NT2/D1 (cell line): Measurements from ENCODE around the gene NME5.

Experiments used
- DNase-seq: peaks from one replicate; pipeline ENCODE4 v3.0.0-alpha.2; 2011; ENCODE audit warnings: low read depth, low spot score
- H3K27me3 ChIP-seq: 2 replicates; pipeline ENCODE4 v1.6.0; 2011; ENCODE audit warnings: mild to moderate bottlenecking; ENCODE audit not compliant: insufficient read length, insufficient read depth
- H3K36me3 ChIP-seq: 2 replicates; pipeline ENCODE4 v1.6.1; 2011; ENCODE audit warnings: mild to moderate bottlenecking, low read length, mixed read lengths; ENCODE audit not compliant: insufficient read depth, insufficient read length
- H3K4me1 ChIP-seq: 2 replicates; pipeline ENCODE4 v1.5.1; 2011; ENCODE audit not compliant: insufficient read depth, insufficient read length
- H3K4me3 ChIP-seq: 2 replicates; pipeline ENCODE4 v1.5.1; 2011; ENCODE audit warnings: low read depth; ENCODE audit not compliant: insufficient read length
- H3K9ac ChIP-seq: 2 replicates; pipeline ENCODE4 v1.6.0; 2011; ENCODE audit warnings: low read depth; ENCODE audit not compliant: insufficient read length
- H3K9me3 ChIP-seq: 2 replicates; pipeline ENCODE4 v1.5.1; 2011; ENCODE audit warnings: mild to moderate bottlenecking, low read length; ENCODE audit not compliant: insufficient read depth
- SUZ12 ChIP-seq: IDR thresholded peaks from 2 replicates; pipeline ENCODE4 v1.6.1; 2011; ENCODE audit not compliant: insufficient read length, insufficient read depth; ENCODE audit errors: extremely low read depth
- YY1 ChIP-seq: IDR thresholded peaks from 2 replicates; pipeline ENCODE4 v1.6.1; 2011; ENCODE audit not compliant: insufficient read length, insufficient read depth
- ZNF274 ChIP-seq: IDR thresholded peaks from 2 replicates; pipeline ENCODE4 v1.6.1; 2011; ENCODE audit warnings: mild to moderate bottlenecking, low read depth, low read length

The NME5 gene

GRCh38 chr5:138132543-138132942, 6.7 kb downstream of the NME5 start:
- no peak overlapping the region for H3K9ac ChIP-seq
- H3K36me3 ChIP-seq: no peaks in the 10 kb centered on the region
- H3K9me3 ChIP-seq: no peaks in the 10 kb centered on the region
- no peaks in the 10 kb centered on the region for H3K4me1 ChIP-seq
- DNase-seq: no peak
- no peaks in the 10 kb centered on the region for H3K27me3 ChIP-seq
- H3K4me3 ChIP-seq: no peak overlapping the region
- no peak for TF ChIP-seq SUZ12
- no peak for TF ChIP-seq ZNF274
- no peak for TF ChIP-seq YY1

GRCh38 chr5:138129347-138129746, 9.9 kb downstream of the NME5 start:
- Histone ChIP-seq H3K27me3 (no peaks in the 10 kb centered on the region), H3K9me3 (no peaks in the 10 kb centered on the region), H3K4me1 (no peaks in the 10 kb centered on the region), H3K4me3 (no peak overlapping the region), H3K36me3 (no peaks in the 10 kb centered on the region), H3K9ac (no peak overlapping the region)
- no peak for DNase-seq
- TF ChIP-seq YY1 (no peak), ZNF274 (no peak), SUZ12 (no peak)

DNA sequence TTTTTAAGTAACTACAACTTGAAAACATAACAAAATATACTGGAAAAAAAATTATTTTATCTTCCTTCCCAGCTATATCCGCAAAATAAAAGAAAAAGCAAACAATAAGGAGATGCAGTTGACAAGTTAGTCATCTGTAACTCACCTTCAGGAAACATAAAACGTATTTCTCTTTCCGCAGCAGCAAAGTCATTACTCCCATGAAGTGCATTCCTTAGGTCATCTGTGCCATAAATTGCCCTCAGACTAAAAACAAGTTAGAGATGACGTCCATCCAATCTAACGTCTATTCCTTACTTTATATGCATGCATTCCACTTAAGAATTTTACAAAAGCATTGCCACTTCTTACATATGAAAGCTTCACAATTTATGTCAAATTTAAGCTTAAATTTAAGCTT, 10.9 kb downstream of the NME5 start:
- Histone ChIP-seq H3K36me3 (no peaks in the 10 kb centered on the region), H3K27me3 (no peaks in the 10 kb centered on the region), H3K9ac (no peak overlapping the region), H3K4me1 (no peaks in the 10 kb centered on the region), H3K9me3 (no peaks in the 10 kb centered on the region), H3K4me3 (no peak overlapping the region)
- no peak for TF ChIP-seq YY1
- TF ChIP-seq SUZ12: no peak
- no peak for TF ChIP-seq ZNF274
- no peak for DNase-seq

GRCh38 chr5:138115254-138115653, 24.0 kb downstream of the NME5 start:
- Histone ChIP-seq H3K9ac (no peak overlapping the region), H3K36me3 (no peaks in the 10 kb centered on the region), H3K9me3 (no peaks in the 10 kb centered on the region), H3K27me3 (no peaks in the 10 kb centered on the region), H3K4me3 (no peak overlapping the region), H3K4me1 (no peaks in the 10 kb centered on the region)
- DNase-seq: no peak
- TF ChIP-seq SUZ12 (no peak), ZNF274 (no peak), YY1 (no peak)

DNA sequence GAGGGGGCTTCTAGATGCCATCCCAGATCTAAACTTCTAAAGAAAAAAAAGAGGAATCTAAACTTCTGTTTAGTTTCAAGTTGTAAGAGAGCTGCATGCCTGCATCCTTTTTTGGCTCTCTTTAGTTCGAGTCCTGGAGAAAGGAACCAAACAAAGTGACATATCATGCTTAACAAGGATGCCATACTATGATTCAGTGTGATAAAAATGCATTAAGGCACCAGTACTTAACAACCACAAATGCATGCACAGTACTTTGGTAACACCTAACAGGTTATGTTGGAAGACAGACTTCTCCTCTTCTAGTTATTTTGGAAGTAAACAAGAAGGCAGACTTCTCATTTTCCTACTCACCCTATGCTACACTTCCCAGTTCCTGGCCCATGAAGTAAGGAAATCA, 27.3 kb downstream of the NME5 start:
- no peak for TF ChIP-seq ZNF274
- TF ChIP-seq YY1: no peak
- TF ChIP-seq SUZ12: no peak
- H3K4me1 ChIP-seq: no peaks in the 10 kb centered on the region
- DNase-seq: no peak
- H3K9ac ChIP-seq: no peak overlapping the region
- H3K4me3 ChIP-seq: no peak overlapping the region
- H3K9me3 ChIP-seq: no peaks in the 10 kb centered on the region
- H3K36me3 ChIP-seq: no peaks in the 10 kb centered on the region
- no peaks in the 10 kb centered on the region for H3K27me3 ChIP-seq

GRCh38 chr5:138111181-138111580, 28.0 kb downstream of the NME5 start:
- no peaks in the 10 kb centered on the region for H3K27me3 ChIP-seq
- no peaks in the 10 kb centered on the region for H3K36me3 ChIP-seq
- no peak for DNase-seq
- no peak overlapping the region for H3K9ac ChIP-seq
- no peaks in the 10 kb centered on the region for H3K9me3 ChIP-seq
- H3K4me1 ChIP-seq: no peaks in the 10 kb centered on the region
- TF ChIP-seq ZNF274 (no peak), SUZ12 (no peak)
- no peak overlapping the region for H3K4me3 ChIP-seq

- TF ChIP-seq ZNF274 (no peak), SUZ12 (no peak)
- Histone ChIP-seq H3K36me3 (no peaks in the 10 kb centered on the region), H3K27me3 (no peaks in the 10 kb centered on the region), H3K9me3 (no peaks in the 10 kb centered on the region), H3K4me3 (no peak overlapping the region), H3K9ac (no peak overlapping the region), H3K4me1 (no peaks in the 10 kb centered on the region)
- no peak for DNase-seq
Observed at GRCh38 chr5:138110266-138110963, 28.8 kb downstream of the NME5 start.

DNA sequence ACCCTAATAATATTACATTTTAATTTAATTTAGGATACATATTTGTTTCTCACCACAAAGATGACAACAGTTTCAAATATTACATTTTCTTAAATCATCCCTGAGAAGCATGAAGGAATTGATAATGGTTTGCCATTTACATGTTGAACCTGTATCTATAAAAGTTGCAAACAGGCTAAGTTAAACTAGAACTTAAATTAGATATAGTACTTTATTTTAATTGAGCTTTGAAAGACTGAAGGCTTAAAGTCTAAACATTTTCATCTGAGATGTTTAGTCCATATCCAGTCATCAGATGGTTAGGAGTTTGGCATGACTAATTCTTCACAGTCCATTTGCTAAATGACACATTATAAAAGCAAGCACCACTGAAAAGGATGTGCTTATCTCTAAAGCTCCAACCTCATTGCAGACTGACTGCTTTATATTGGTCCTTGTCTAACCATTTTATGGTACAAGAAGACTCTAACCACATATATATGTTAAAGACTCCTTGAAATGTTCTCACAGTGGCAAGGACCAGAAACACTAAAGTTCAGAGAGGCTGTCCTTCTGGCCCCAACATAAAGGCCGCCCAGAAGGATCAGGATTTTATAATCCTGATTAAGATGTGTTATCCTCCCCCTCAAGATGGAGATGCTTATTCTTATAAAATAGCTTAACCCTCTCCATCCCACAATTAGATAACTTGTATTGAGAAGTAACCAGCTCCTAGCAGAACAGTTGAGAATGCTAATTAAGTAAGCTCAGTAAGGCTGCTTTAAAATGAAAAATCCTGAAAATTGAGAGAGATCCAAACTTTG, 29.6 kb downstream of the NME5 start:
- TF ChIP-seq YY1: no peak
- TF ChIP-seq SUZ12: no peak
- no peak for TF ChIP-seq ZNF274
- H3K9ac ChIP-seq: no peak overlapping the region
- H3K27me3 ChIP-seq: no peaks in the 10 kb centered on the region
- no peak for DNase-seq
- no peaks in the 10 kb centered on the region for H3K36me3 ChIP-seq
- no peaks in the 10 kb centered on the region for H3K9me3 ChIP-seq
- H3K4me3 ChIP-seq: no peak overlapping the region
- no peaks in the 10 kb centered on the region for H3K4me1 ChIP-seq
